PC-3 (cell line): ENCODE data around the gene NIM1K. TPM values are rescaled to one million over a fixed set of nuclear protein-coding genes. Genes with fewer than 3 reads are reported as not detected.
A peak's percentile ranks its signal among the peaks of the same experiment; 100 is the strongest.

Experiments used
- ATAC-seq: fragments of 200-7000 bp; cut with Tn5 transposase; 2 replicates; pipeline ENCODE4 v1.9.1; 2020; ENCODE audit warnings: mild to moderate bottlenecking, moderate library complexity
- BruUV-seq: library from RNA; stranded (reverse); fragments of 400-500 nt; replicated peaks from 2 replicates; lab custom pipeline; 2021; lab: Mats Ljungman, UMichigan
- CTCF ChIA-PET: fragments of 300-600 bp; sonication (Branson Sonifier 250); formaldehyde crosslinking; loops from one replicate; lab custom pipeline; 2022; ENCODE audit warnings: antibody characterized with exemption; lab: Charles Lee
- POLR2A ChIA-PET: fragments of 300-600 bp; sonication (Branson Sonifier 250); formaldehyde crosslinking; loops from one replicate; lab custom pipeline; 2022; ENCODE audit warnings: antibody characterized with exemption; ENCODE audit not compliant: unreplicated experiment; lab: Charles Lee
- DNase-seq: peaks from one replicate; pipeline ENCODE4 v3.0.0-alpha.2; 2015
- H2AFZ ChIP-seq: fragments of 300-600 bp; sonication (generic); 2 replicates; pipeline ENCODE4 v1.6.0; 2016; ENCODE audit warnings: antibody characterized with exemption, low read length
- H3F3A ChIP-seq: fragments of 300-600 bp; sonication (generic); one replicate; pipeline ENCODE4 v1.6.0; 2017; ENCODE audit warnings: antibody characterized with exemption, low read length, control low read depth, mild to moderate bottlenecking; ENCODE audit not compliant: unreplicated experiment
- H3K27ac ChIP-seq: fragments of 300-600 bp; sonication (generic); 2 replicates; pipeline ENCODE4 v1.5.1; 2016; ENCODE audit warnings: mild to moderate bottlenecking, low read length
- H3K27me3 ChIP-seq: fragments of 300-600 bp; sonication (generic); 2 replicates; pipeline ENCODE4 v1.6.1; 2016; ENCODE audit warnings: low read length, mixed read lengths
- H3K36me3 ChIP-seq: fragments of 300-600 bp; sonication (generic); 2 replicates; pipeline ENCODE4 v1.6.1; 2016; ENCODE audit warnings: low read depth, mixed run types, low read length, mixed read lengths
- H3K4me1 ChIP-seq: fragments of 300-600 bp; sonication (generic); 2 replicates; pipeline ENCODE4 v1.5.1; 2016; ENCODE audit warnings: low read length; ENCODE audit not compliant: insufficient read depth
- H3K4me2 ChIP-seq: fragments of 300-600 bp; sonication (generic); 2 replicates; pipeline ENCODE4 v1.6.0; 2016; ENCODE audit warnings: low read length
- H3K4me3 ChIP-seq: fragments of 300-600 bp; sonication (generic); 2 replicates; pipeline ENCODE4 v1.5.1; 2016; ENCODE audit warnings: mild to moderate bottlenecking, low read length, mixed read lengths
- H3K79me2 ChIP-seq: fragments of 300-600 bp; sonication (generic); 2 replicates; pipeline ENCODE4 v1.6.1; 2017; ENCODE audit warnings: low read length, mixed read lengths
- H3K9ac ChIP-seq: fragments of 300-600 bp; sonication (generic); 2 replicates; pipeline ENCODE4 v1.6.0; 2016; ENCODE audit warnings: mild to moderate bottlenecking, low read length
- H3K9me2 ChIP-seq: fragments of 300-600 bp; sonication (generic); replicated peaks from 2 replicates; pipeline ENCODE4 v1.6.1; 2016; ENCODE audit warnings: mixed run types, low read length, mixed read lengths
- H3K9me3 ChIP-seq: fragments of 300-600 bp; sonication (generic); 2 replicates; pipeline ENCODE4 v1.6.1; 2016; ENCODE audit warnings: low read length, mixed read lengths
- H4K20me1 ChIP-seq: fragments of 300-600 bp; sonication (generic); 2 replicates; pipeline ENCODE4 v1.6.1; 2016; ENCODE audit warnings: low read length, mixed read lengths
- CTCF ChIP-seq: fragments of 300-600 bp; sonication (generic); conservative IDR thresholded peaks from 2 replicates; pipeline ENCODE4 v1.5.1; 2017; ENCODE audit warnings: antibody characterized with exemption, low read depth, mild to moderate bottlenecking, low read length
- EZH2 ChIP-seq: fragments of 300-600 bp; sonication (generic); IDR thresholded peaks from one replicate; pipeline ENCODE4 v1.6.1; 2017; ENCODE audit warnings: antibody characterized with exemption, mild to moderate bottlenecking, low read length; ENCODE audit not compliant: unreplicated experiment
- EZH2phosphoT487 ChIP-seq: fragments of 300-600 bp; sonication (generic); IDR thresholded peaks from 2 replicates; pipeline ENCODE4 v1.6.1; 2018; ENCODE audit warnings: mild to moderate bottlenecking, antibody characterized with exemption, low read length, borderline replicate concordance
- intact Hi-C: fragments of 100-400 bp; cut with micrococcal nuclease; formaldehyde crosslinking; loops from 2 replicates; pipeline ENCODE4 v1.9.0; 2023
- total RNA-seq: library from RNA; depleted of rRNA; stranded (reverse); fragments of >200 nt; gene quantifications from 2 replicates; pipeline ENCODE4 v1.2.3, GENCODE V29; 2014

The NIM1K gene
- total RNA-seq, 1 experiment from 2014 or later, result 0.26 TPM

GRCh38 chr5:43215073-43215631, 23.1 kb downstream of the NIM1K start:
- Histone ChIP-seq H3K9me3 (no peaks in the 10 kb centered on the region), H4K20me1 (no peaks in the 10 kb centered on the region), H3K4me2 (no peak overlapping the region), H3K27ac (no peak overlapping the region), H3F3A (no peaks in the 10 kb centered on the region), H3K36me3 (no peaks in the 10 kb centered on the region), H3K9ac (no peak overlapping the region), H2AFZ (no peak overlapping the region), H3K27me3 (no peaks in the 10 kb centered on the region), H3K79me2 (no peaks in the 10 kb centered on the region), H3K4me3 (no peak overlapping the region), H3K4me1 (0 out of 2 replicates have a peak, but pooled peaks cover 3% of the 10 kb centered on the region), H3K9me2 (no peaks in the 10 kb centered on the region)
- DNase-seq, result no peak
- TF ChIP-seq EZH2phosphoT487 (no peak), CTCF (no peak), EZH2 (no peak)
- ChIA-PET CTCF (no interaction called here), POLR2A (no interaction called here)
- ATAC-seq, result no peak
- intact Hi-C loops, result no loop called here
- no TSS peak for BruUV-seq

GRCh38 chr5:43216941-43217340, 24.9 kb downstream of the NIM1K start:
- no peak overlapping the region for H3K4me3 ChIP-seq
- no peak for DNase-seq
- ChIA-PET CTCF (no interaction called here), POLR2A (no interaction called here)
- H2AFZ ChIP-seq, result no peak overlapping the region
- H3K9ac ChIP-seq, result no peak overlapping the region
- BruUV-seq, result no TSS peak
- H3K27ac ChIP-seq, result no peak overlapping the region
- no peak overlapping the region for H3K4me2 ChIP-seq
- no peaks in the 10 kb centered on the region for H3K27me3 ChIP-seq
- intact Hi-C loops, result no loop called here
- TF ChIP-seq EZH2, result no peak
- H4K20me1 ChIP-seq, result no peaks in the 10 kb centered on the region
- H3K4me1 ChIP-seq, result 0 out of 2 replicates have a peak, but pooled peaks cover 3% of the 10 kb centered on the region
- no peaks in the 10 kb centered on the region for H3K79me2 ChIP-seq
- no peaks in the 10 kb centered on the region for H3K36me3 ChIP-seq
- no peaks in the 10 kb centered on the region for H3F3A ChIP-seq
- no peaks in the 10 kb centered on the region for H3K9me3 ChIP-seq
- ATAC-seq, result no peak
- H3K9me2 ChIP-seq, result no peaks in the 10 kb centered on the region

GRCh38 chr5:43219120-43219519, 27.1 kb downstream of the NIM1K start:
- no TSS peak for BruUV-seq
- intact Hi-C loops, result no loop called here
- H3K9ac ChIP-seq, result no peak overlapping the region
- no peak overlapping the region for H2AFZ ChIP-seq
- H3K4me1 ChIP-seq, result 0 out of 2 replicates have a peak, but pooled peaks cover 3% of the 10 kb centered on the region
- no peak overlapping the region for H3K27ac ChIP-seq
- H3K27me3 ChIP-seq, result no peaks in the 10 kb centered on the region
- no peaks in the 10 kb centered on the region for H3K9me2 ChIP-seq
- no peaks in the 10 kb centered on the region for H3K36me3 ChIP-seq
- no peaks in the 10 kb centered on the region for H3K79me2 ChIP-seq
- H3K9me3 ChIP-seq, result no peaks in the 10 kb centered on the region
- H3K4me2 ChIP-seq, result no peak overlapping the region
- TF ChIP-seq CTCF, result no peak
- no peak for TF ChIP-seq EZH2phosphoT487
- TF ChIP-seq EZH2, result no peak
- CTCF ChIA-PET, result no interaction called here
- H3F3A ChIP-seq, result no peaks in the 10 kb centered on the region
- DNase-seq (peak; percentile 43), ATAC-seq (no peak)
- POLR2A ChIA-PET, result no interaction called here
- H4K20me1 ChIP-seq, result no peaks in the 10 kb centered on the region
- H3K4me3 ChIP-seq, result no peak overlapping the region
